HG02571 (cell line): ENCODE measurements around the gene HOXA11.

Source experiments
- ATAC-seq: cut with Tn5 transposase; IDR thresholded peaks from one replicate; pipeline ENCODE4 v1.9.1; 2021; ENCODE audit warnings: mild to moderate bottlenecking, moderate library complexity; ENCODE audit not compliant: unreplicated experiment

The HOXA11 gene

GRCh38 chr7:27171325-27171636 is 13.8 kb downstream of the HOXA11 start:
- ATAC-seq: no peak

- no peak for ATAC-seq
Measured at GRCh38 chr7:27170426-27171324, 14.4 kb downstream of the HOXA11 start.

- ATAC-seq: no peak
Measured at GRCh38 chr7:27169658-27170425, 15.2 kb downstream of the HOXA11 start.

- no peak for ATAC-seq
Measured at GRCh38 chr7:27168265-27168947, 16.6 kb downstream of the HOXA11 start.

DNA sequence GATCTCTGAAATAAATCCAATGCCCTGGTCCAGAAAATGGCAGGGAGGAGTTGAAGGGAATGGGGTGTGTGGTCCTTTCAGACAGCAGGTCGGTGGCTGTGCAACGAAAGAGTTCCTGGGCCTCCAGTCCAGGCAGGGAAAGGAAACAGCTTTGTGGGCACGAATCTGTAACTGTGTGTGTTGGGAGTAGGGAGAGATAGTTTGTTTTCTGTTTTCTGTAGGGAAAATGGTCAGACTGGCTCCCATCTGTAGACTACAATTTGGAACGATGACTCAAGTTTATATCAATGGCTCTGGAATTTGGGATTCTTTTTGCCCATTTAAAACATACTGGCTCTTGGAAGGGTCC is 17.1 kb downstream of the HOXA11 start:
- ATAC-seq: no peak

GRCh38 chr7:27166531-27167505 is 18.2 kb downstream of the HOXA11 start:
- ATAC-seq: no peak

DNA sequence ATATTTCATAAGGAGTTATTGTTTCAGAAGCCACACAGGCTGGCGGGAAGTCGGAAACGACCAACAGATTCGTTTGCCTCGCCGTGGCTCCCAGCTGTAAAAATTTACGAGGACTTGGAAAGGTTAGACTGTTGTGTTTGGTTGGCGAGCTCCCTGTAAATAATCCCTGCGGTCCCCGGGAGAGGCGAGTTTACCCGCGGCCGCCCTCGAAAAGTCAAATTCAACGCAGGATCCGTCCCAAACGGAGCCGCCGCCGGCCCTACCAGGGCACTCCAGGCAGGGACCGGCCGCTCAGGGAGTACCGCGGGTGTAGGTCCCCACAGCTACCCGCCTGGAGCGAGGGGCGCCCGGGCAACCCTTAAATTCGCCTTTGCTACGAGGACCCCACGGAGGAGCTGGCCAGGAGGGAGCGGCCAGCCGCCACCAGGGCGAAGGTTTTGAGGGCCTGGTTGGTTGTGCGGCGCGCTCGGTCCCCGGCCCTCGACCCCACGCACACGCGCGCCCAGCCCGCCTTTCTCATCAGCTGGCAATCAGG is 19.0 kb downstream of the HOXA11 start:
- no peak for ATAC-seq

DNA sequence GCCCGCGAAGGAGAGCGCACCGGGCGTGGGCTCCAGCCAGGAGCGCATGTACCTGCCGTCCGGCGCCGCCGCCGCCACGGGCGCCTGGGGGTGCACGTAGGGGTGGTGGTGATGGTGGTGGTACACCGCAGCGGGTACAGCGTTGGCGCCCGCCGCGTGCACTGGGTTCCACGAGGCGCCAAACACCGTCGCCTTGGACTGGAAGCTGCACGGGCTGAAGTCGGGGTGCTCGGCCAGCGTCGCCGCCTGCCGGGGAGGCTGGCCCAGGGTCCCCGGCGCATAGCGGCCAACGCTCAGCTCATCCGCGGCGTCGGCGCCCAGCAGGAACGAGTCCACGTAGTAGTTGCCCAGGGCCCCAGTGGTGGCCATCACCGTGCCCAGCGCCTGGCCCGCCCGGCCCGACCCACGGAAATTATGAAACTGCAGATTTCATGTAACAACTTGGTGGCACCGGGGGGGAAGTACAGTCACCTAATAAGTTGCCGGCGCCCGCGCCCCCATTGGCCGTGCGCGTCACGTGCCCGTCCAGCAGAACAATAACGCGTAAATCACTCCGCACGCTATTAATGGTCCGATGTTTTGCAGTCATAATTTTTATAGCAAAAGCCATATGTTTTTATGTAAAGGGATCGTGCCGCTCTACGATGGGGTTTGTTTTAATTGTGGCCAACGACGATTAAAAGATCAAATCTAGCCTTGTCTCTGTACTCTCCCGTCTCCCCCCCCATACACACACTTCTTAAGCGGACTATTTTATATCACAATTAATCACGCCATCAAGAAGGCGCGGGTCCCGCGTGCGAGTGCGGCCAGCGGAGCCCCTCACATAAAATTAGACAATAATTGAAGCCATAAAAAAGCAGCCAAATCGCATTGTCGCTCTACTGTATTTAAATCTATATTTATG is 19.7 kb downstream of the HOXA11 start, which contains the start of gene HOXA9:
Gene HOXA9, minus strand, starts transcription at position 449 of the 907 bp plus-strand sequence. Its CDS starts 80 bp downstream, at position 369.
- no peak for ATAC-seq

- no peak for ATAC-seq
Measured at GRCh38 chr7:27164367-27165088, 20.5 kb downstream of the HOXA11 start.

DNA sequence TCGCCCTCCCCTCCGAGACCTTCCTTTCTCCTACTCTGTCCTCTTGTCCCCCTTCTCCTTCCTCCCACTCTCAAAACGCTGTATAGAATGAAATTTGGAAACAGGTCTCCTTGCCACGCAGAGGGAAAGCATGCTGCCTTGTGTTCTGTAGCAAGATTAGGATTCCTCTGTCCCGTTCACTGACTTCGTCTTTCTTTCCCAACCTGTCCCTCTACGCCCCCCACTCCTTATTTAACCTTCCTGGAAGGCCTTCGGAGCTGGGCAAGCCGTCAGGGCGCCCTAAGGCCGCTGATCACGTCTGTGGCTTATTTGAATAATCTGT is 21.0 kb downstream of the HOXA11 start:
- ATAC-seq: no peak

DNA sequence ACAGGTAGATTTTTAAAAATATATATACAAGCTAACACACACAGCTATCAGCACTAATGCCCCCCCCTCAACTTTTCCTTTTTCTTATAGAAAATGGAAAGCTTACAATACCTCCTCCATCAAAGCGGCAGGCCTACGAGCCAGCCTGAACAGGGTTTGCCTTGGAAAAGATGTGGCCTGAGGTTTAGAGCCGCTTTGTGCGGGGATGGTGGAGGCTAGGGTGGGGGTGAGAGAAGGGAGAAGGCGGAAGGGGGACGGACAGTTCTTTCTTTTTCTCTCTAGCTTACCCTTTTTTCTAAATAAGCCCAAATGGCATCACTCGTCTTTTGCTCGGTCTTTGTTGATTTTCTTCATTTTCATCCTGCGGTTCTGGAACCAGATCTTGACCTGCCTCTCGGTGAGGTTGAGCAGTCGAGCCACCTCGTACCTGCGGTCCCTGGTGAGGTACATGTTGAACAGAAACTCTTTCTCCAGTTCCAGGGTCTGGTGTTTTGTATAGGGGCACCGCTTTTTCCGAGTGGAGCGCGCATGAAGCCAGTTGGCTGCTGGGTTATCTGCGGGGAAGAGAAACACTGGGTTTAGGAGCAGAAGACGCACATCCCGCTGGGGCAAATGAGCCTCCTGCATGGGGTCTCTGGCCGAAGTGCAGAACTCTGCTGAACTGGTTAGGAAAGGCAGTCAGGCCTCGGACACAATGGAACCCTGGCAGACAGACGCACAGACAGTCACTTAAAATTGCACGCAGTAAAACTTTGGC is 21.6 kb downstream of the HOXA11 start:
- ATAC-seq: no peak

DNA sequence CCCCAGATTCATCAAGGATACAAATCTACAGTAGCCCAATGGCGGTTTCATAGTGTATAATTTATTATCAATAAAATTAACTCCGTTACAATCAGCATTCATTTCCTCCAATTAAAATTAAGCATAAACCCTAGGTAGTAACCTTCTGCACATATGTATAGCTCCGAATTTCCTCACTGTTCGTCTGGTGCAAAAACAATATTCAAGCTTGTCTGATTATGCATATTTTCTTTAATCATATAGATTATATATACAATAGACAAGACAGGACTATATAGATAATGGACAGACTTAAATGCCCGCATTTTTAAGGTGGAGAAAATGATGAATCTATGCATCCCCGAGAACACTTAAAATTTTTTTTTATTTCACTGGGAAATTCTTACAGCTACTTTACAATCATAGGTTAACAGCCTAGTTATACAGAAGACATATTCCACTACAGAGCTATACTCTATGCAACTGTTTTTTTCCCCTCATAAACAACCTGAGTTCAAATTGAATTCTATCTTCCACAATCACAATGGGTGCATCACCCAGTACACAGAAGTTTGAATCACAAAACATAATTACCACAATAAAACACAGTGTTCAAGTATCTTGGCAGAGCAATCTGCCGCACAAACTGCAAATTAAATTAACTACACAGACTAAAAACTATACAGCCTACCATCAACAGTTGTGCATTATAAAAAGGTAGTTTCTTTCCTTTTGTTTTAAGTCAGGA is 22.3 kb downstream of the HOXA11 start:
- ATAC-seq: no peak

- ATAC-seq: no peak
Measured at GRCh38 chr7:27161721-27162560, 23.1 kb downstream of the HOXA11 start.

GRCh38 chr7:27161214-27161720 is 23.8 kb downstream of the HOXA11 start:
- ATAC-seq: no peak

GRCh38 chr7:27160546-27161213 is 24.4 kb downstream of the HOXA11 start:
- no peak for ATAC-seq

- no peak for ATAC-seq
Measured at GRCh38 chr7:27160145-27160545, 24.9 kb downstream of the HOXA11 start.
